H1 (cell line): ENCODE measurements around the gene RBM47. TPM values are rescaled to one million over a fixed set of nuclear protein-coding genes. Genes with fewer than 3 reads are reported as not detected.

Experiments
- CTCF ChIA-PET: fragments of 300-600 bp; sonication (Branson Sonifier 250); formaldehyde crosslinking; loops from one replicate; lab custom pipeline; 2021; ENCODE audit not compliant: partially characterized antibody; lab: Charles Lee
- POLR2A ChIA-PET: fragments of 300-600 bp; sonication (Branson Sonifier 250); formaldehyde crosslinking; loops from one replicate; lab custom pipeline; 2021; ENCODE audit warnings: inconsistent platforms; ENCODE audit not compliant: partially characterized antibody; lab: Charles Lee
- DNase-seq, 2 experiments: peaks; one replicate each; pipeline versions ENCODE4 v3.0.0 to v3.0.0-alpha.2; 2010 to 2022; ENCODE audit warnings: low spot score in 2 of 2, low read depth in 1 of 2, mixed read lengths in 1 of 2
- FAIRE-seq: peaks from 2 replicates; lab custom pipeline; 2011; peaks lifted over from hg19 to GRCh38; lab: Jason Lieb, UNC
- H2AFZ ChIP-seq: 2 replicates; pipeline ENCODE4 v1.8.1; 2012; ENCODE audit warnings: low read length, inconsistent platforms
- H2AK5ac ChIP-seq: 2 replicates; pipeline ENCODE4 v1.6.1; 2013; ENCODE audit warnings: low read depth, low read length
- H2BK120ac ChIP-seq: replicated peaks from 2 replicates; pipeline ENCODE3; 2013; ENCODE audit warnings: low read depth, low read length, inconsistent platforms
- H2BK12ac ChIP-seq: 2 replicates; pipeline ENCODE4 v1.6.1; 2013; ENCODE audit warnings: low read depth, low read length
- H2BK15ac ChIP-seq: 2 replicates; pipeline ENCODE4 v1.6.1; 2013; ENCODE audit warnings: low read length
- H2BK20ac ChIP-seq: 2 replicates; pipeline ENCODE4 v1.6.1; 2013; ENCODE audit warnings: low read length
- H2BK5ac ChIP-seq: 2 replicates; pipeline ENCODE4 v1.6.1; 2013; ENCODE audit warnings: low read depth, low read length
- H3K14ac ChIP-seq: 2 replicates; pipeline ENCODE4 v1.6.1; 2013; ENCODE audit warnings: inconsistent platforms; ENCODE audit not compliant: insufficient read length
- H3K18ac ChIP-seq: 2 replicates; pipeline ENCODE4 v1.6.1; 2013; ENCODE audit warnings: low read length; ENCODE audit errors: extremely low read depth
- H3K23ac ChIP-seq: 2 replicates; pipeline ENCODE4 v1.6.1; 2013; ENCODE audit warnings: inconsistent platforms; ENCODE audit not compliant: insufficient read length
- H3K23me2 ChIP-seq: 2 replicates; pipeline ENCODE4 v1.6.1; 2013; ENCODE audit warnings: low read depth, low read length
- H3K27ac ChIP-seq: 2 replicates; pipeline ENCODE4 v1.6.1; 2011; ENCODE audit warnings: low read depth, low read length, inconsistent platforms
- H3K27me3 ChIP-seq, 4 experiments: replicated peaks in 1 of 4; 1 replicate in 1 of 4; 2 replicates in 3 of 4; pipeline versions ENCODE4 v1.6.1 to v1.8.1; 2011 to 2013; ENCODE audit warnings: low read length in 3 of 4, mild to moderate bottlenecking in 3 of 4, inconsistent platforms in 2 of 4, mixed read lengths in 2 of 4, moderate library complexity in 1 of 4; ENCODE audit not compliant: control insufficient read depth in 3 of 4, insufficient read depth in 3 of 4; ENCODE audit errors: extremely low read depth in 1 of 4
- H3K36me3 ChIP-seq, 4 experiments: 2 replicates each; pipeline versions ENCODE4 v1.6.1 to v1.8.1; 2011 to 2013; ENCODE audit warnings: mild to moderate bottlenecking in 4 of 4, low read length in 3 of 4, moderate library complexity in 2 of 4, control low read depth in 1 of 4, inconsistent platforms in 1 of 4; ENCODE audit not compliant: insufficient read depth in 4 of 4, control insufficient read depth in 2 of 4
- H3K4ac ChIP-seq: replicated peaks from 2 replicates; pipeline ENCODE3; 2013; ENCODE audit warnings: low read length, low read depth, mixed read lengths, inconsistent platforms; ENCODE audit not compliant: insufficient read length
- H3K4me1 ChIP-seq, 4 experiments: replicated peaks in 1 of 4; 1 replicate in 1 of 4; 2 replicates in 3 of 4; pipeline versions ENCODE4 v1.6.1 to v1.8.1; 2011 to 2013; ENCODE audit warnings: low read length in 3 of 4, inconsistent platforms in 2 of 4, mixed read lengths in 1 of 4; ENCODE audit not compliant: insufficient read depth in 4 of 4, control insufficient read depth in 3 of 4
- H3K4me2 ChIP-seq, 2 experiments: 2 replicates each; pipeline versions ENCODE4 v1.6.1 to v1.8.1; 2011 to 2013; ENCODE audit warnings: low read depth in 2 of 2, low read length in 2 of 2, control low read depth in 1 of 2, inconsistent platforms in 1 of 2, mild to moderate bottlenecking in 1 of 2; ENCODE audit not compliant: insufficient read depth in 1 of 2
- H3K4me3 ChIP-seq, 4 experiments: fragments of 200-600, 300-600 bp in 1 of 4; sonication (generic), shearing (Covaris generic), sonication (Bioruptor Twin) in 1 of 4; 2 replicates each; pipeline versions ENCODE4 v1.5.1 to v1.8.1; 2011 to 2016; ENCODE audit warnings: low read length in 4 of 4, low read depth in 3 of 4, control low read depth in 2 of 4, inconsistent platforms in 2 of 4, mild to moderate bottlenecking in 2 of 4, mixed read lengths in 1 of 4, moderate library complexity in 1 of 4; ENCODE audit not compliant: insufficient read depth in 2 of 4; ENCODE audit errors: extremely low read depth in 1 of 4
- H3K56ac ChIP-seq: replicated peaks from 2 replicates; pipeline ENCODE3; 2013; ENCODE audit warnings: low read depth, mild to moderate bottlenecking, mixed read lengths, low read length, inconsistent platforms; ENCODE audit not compliant: insufficient read length
- H3K79me1 ChIP-seq: 2 replicates; pipeline ENCODE4 v1.6.1; 2013; ENCODE audit warnings: low read depth, low read length, control low read depth
- H3K79me2 ChIP-seq, 2 experiments: 2 replicates each; pipeline versions ENCODE4 v1.6.1 to v1.8.1; 2012 to 2013; ENCODE audit warnings: low read length in 2 of 2, mild to moderate bottlenecking in 2 of 2, inconsistent platforms in 1 of 2; ENCODE audit not compliant: insufficient read depth in 2 of 2, control insufficient read depth in 1 of 2
- H3K9ac ChIP-seq, 4 experiments: replicated peaks in 1 of 4; 1 replicate in 1 of 4; 2 replicates in 3 of 4; pipeline versions ENCODE4 v1.6.1 to v1.8.1; 2011 to 2013; ENCODE audit warnings: low read depth in 3 of 4, low read length in 3 of 4, control low read depth in 2 of 4, mild to moderate bottlenecking in 2 of 4, moderate library complexity in 2 of 4, inconsistent platforms in 1 of 4; ENCODE audit errors: extremely low read depth in 1 of 4
- H3K9me3 ChIP-seq, 2 experiments: 2 replicates each; pipeline versions ENCODE4 v1.6.1 to v1.8.1; 2012 to 2013; ENCODE audit warnings: mild to moderate bottlenecking in 2 of 2, moderate library complexity in 2 of 2, control low read depth in 1 of 2, inconsistent platforms in 1 of 2, low read depth in 1 of 2, low read length in 1 of 2, mixed read lengths in 1 of 2; ENCODE audit not compliant: insufficient read depth in 2 of 2
- H4K20me1 ChIP-seq, 2 experiments: replicated peaks in 1 of 2; 2 replicates each; pipeline versions ENCODE3 to v1.8.1; 2011 to 2013; ENCODE audit warnings: inconsistent platforms in 2 of 2, low read length in 2 of 2, mild to moderate bottlenecking in 1 of 2; ENCODE audit not compliant: insufficient read depth in 2 of 2, control insufficient read depth in 1 of 2
- H4K5ac ChIP-seq: 2 replicates; pipeline ENCODE4 v1.6.1; 2013; ENCODE audit warnings: low read length, low read depth, mixed read lengths, inconsistent platforms; ENCODE audit not compliant: insufficient read length
- H4K8ac ChIP-seq: 2 replicates; pipeline ENCODE4 v1.8.0; 2013; ENCODE audit warnings: mild to moderate bottlenecking, moderate library complexity, low read length, inconsistent platforms; ENCODE audit not compliant: insufficient read depth; ENCODE audit errors: extremely low read depth
- H4K91ac ChIP-seq: replicated peaks from 2 replicates; pipeline ENCODE3; 2013; ENCODE audit warnings: low read length, mixed read lengths, inconsistent platforms; ENCODE audit not compliant: insufficient read length
- MAFK ChIP-seq: IDR thresholded peaks from 2 replicates; pipeline ENCODE4 v1.6.1; 2012; ENCODE audit warnings: low read depth, mild to moderate bottlenecking, improper control_type of control experiment, low read length
- NRF1 ChIP-seq: IDR thresholded peaks from 2 replicates; pipeline ENCODE4 v1.6.1; 2011; ENCODE audit warnings: mild to moderate bottlenecking, low read depth, low read length, improper control_type of control experiment
- POLR2A ChIP-seq, 2 experiments: IDR thresholded peaks; 1 replicate in 1 of 2; 2 replicates in 1 of 2; pipeline ENCODE4 v1.6.1; 2011; ENCODE audit warnings: low read depth in 2 of 2, low read length in 2 of 2, mild to moderate bottlenecking in 2 of 2; ENCODE audit errors: control extremely low read depth in 1 of 2
- RFX5 ChIP-seq: IDR thresholded peaks from 2 replicates; pipeline ENCODE4 v1.6.1; 2011; ENCODE audit warnings: low read depth, low read length, improper control_type of control experiment, borderline replicate concordance
- RNF2 ChIP-seq: fragments of 200-900, 300-1000 bp; sonication (generic); IDR thresholded peaks from 2 replicates; pipeline ENCODE4 v1.7.1; 2016; ENCODE audit warnings: borderline replicate concordance, low read depth, mild to moderate bottlenecking, antibody characterized with exemption, low read length; ENCODE audit not compliant: poor library complexity, severe bottlenecking; ENCODE audit errors: missing control alignments
- SIRT6 ChIP-seq: IDR thresholded peaks from one replicate; pipeline ENCODE4 v1.7.1; 2012; ENCODE audit warnings: low read length, inconsistent platforms
- SIX5 ChIP-seq: IDR thresholded peaks from 2 replicates; pipeline ENCODE4 v1.6.1; 2011; ENCODE audit warnings: mild to moderate bottlenecking, low read depth, low read length
- TAF1 ChIP-seq: IDR thresholded peaks from 2 replicates; pipeline ENCODE4 v1.6.1; 2011; ENCODE audit warnings: mild to moderate bottlenecking, low read depth, low read length
- WGBS, 2 experiments: shearing (Covaris generic) in 1 of 2; methylation state at CpG; one replicate each; pipeline versions ENCODE4 v1.1.6 to v1.1.7; 2013 to 2015; ENCODE audit warnings: low lambda C conversion rate in 2 of 2, mixed read lengths in 2 of 2, inconsistent platforms in 1 of 2, low coverage in 1 of 2, missing lambda C conversion rate in 1 of 2; ENCODE audit not compliant: insufficient replicate concordance in 2 of 2, insufficient coverage in 1 of 2, insufficient read length in 1 of 2; ENCODE audit errors: extremely low coverage in 1 of 2, missing lambda C conversion rate in 1 of 2; 5-methylcytosine and 5-hydroxymethylcytosine counted together
- polyA plus RNA-seq, 7 experiments: library from polyadenylated mRNA; depleted of rRNA in 3 of 7; stranded (reverse) in 5 of 7; unstranded in 2 of 7; fragments of >200 nt in 5 of 7; fragments of 200-250 nt in 2 of 7; gene quantifications; 1 replicate in 5 of 7; 2 replicates in 1 of 7; 4 replicates in 1 of 7; pipeline versions ENCODE4 v1.2.1 to v1.2.3, GENCODE V29; 2011 to 2013; ENCODE audit warnings: missing spikeins in 2 of 7, mixed read lengths in 2 of 7
- total RNA-seq: library from RNA; stranded (reverse); fragmentation: NEBNext Ultra II Directional; extraction: Animal tissue kit (Norgen Biotek cat#: 25700); gene quantifications from 2 replicates; pipeline ENCODE4 v1.2.1, GENCODE V29; 2021
- TF ChIP-seq, protein P1 (sequence below): IDR thresholded peaks from 2 replicates; pipeline ENCODE4 v1.6.1; 2012; ENCODE audit warnings: inconsistent platforms
- TF ChIP-seq, protein P2 (sequence below): IDR thresholded peaks from 2 replicates; pipeline ENCODE4 v1.6.1; 2011; ENCODE audit warnings: low read length, improper control_type of control experiment
- TF ChIP-seq, protein P3 (sequence below), 3 experiments: IDR thresholded peaks; 1 replicate in 2 of 3; 2 replicates in 1 of 3; pipeline versions ENCODE4 v1.5.1 to v1.6.1; 2011; ENCODE audit warnings: low read length in 3 of 3, mild to moderate bottlenecking in 3 of 3, inconsistent platforms in 2 of 3, low read depth in 1 of 3, moderate library complexity in 1 of 3; ENCODE audit not compliant: insufficient read depth in 1 of 3; ENCODE audit errors: control extremely low read depth in 1 of 3

The RBM47 gene
- total and polyA plus RNA-seq, 2 of the 8 experiments (the other 6 are each of a cell fraction or from before 2014, with no cell fraction given): 42.8 to 78.9 TPM

DNA sequence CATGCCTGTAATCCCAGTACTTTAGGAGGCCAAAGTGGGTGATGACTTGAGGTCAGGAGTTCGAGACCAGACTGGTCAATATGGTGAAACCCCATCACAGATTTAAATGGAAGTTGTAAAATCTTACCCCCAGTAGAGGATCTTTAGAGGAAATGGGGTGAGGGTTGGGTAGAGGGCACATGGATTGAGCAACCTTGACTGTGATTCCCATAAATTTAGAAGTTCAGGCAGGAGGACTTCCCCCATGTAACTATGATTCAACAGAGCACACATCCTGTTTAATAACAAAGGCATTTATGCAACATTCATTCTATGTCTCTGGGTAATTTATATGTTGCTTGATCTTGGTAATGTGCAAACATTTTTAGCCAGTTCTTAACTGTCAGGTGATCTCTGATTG is 143.1 kb downstream of the RBM47 start:
- H2BK15ac ChIP-seq: no peak overlapping the region
- FAIRE-seq: no peak

More for the DNA sequence above, 143.1 kb downstream of the RBM47 start:
- Histone ChIP-seq H2BK20ac (no peak overlapping the region), H4K8ac (no peak overlapping the region), H3K4me3 (no peak overlapping the region), H3K18ac (no peak overlapping the region), H2BK5ac (no peak overlapping the region), H2AK5ac (no peak overlapping the region), H3K27me3 (no peaks in the 10 kb centered on the region), H4K5ac (no peak overlapping the region), H3K23ac (no peak overlapping the region), H3K27ac (no peak overlapping the region), H3K4me1 (peaks cover 0 to 8% (median 2%) of the 10 kb centered on the region in 4 experiments; a peak in 3 of 7 replicates), H2BK12ac (no peak overlapping the region), H3K36me3 (no peaks in the 10 kb centered on the region), H3K79me2 (peaks cover 0 to 37% of the 10 kb centered on the region in 2 experiments; a peak in 2 of 4 replicates), H3K4me2 (no peak overlapping the region), H3K79me1 (no peaks in the 10 kb centered on the region), H3K23me2 (no peaks in the 10 kb centered on the region), H4K91ac (no peak overlapping the region), H2BK120ac (no peak overlapping the region), H3K9ac (no peak overlapping the region), H4K20me1 (peaks cover 0 to 2% of the 10 kb centered on the region in 2 experiments), H3K9me3 (no peaks in the 10 kb centered on the region), H3K56ac (no peak overlapping the region), H2AFZ (no peak overlapping the region), H3K14ac (no peak overlapping the region), H3K4ac (no peak overlapping the region)
- POLR2A ChIA-PET: no interaction called here
- WGBS, 2 experiments: 82% methylated on average over 1 of the region's 1 CpG; no CpG with 5 or more reads in 1 of the 2 experiments
- no peak for TF ChIP-seq NRF1
- TF ChIP-seq RNF2: no peak
- TF ChIP-seq, protein P1, sequence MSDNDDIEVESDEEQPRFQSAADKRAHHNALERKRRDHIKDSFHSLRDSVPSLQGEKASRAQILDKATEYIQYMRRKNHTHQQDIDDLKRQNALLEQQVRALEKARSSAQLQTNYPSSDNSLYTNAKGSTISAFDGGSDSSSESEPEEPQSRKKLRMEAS: no peak
- TF ChIP-seq TAF1: no peak
- TF ChIP-seq, protein P2, sequence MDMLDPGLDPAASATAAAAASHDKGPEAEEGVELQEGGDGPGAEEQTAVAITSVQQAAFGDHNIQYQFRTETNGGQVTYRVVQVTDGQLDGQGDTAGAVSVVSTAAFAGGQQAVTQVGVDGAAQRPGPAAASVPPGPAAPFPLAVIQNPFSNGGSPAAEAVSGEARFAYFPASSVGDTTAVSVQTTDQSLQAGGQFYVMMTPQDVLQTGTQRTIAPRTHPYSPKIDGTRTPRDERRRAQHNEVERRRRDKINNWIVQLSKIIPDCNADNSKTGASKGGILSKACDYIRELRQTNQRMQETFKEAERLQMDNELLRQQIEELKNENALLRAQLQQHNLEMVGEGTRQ: no peak
- TF ChIP-seq POLR2A (IDR thresholded peaks at IDR 0.05; ENCODE audit: control extremely low read depth in 1 of 2, low read depth in 2 of 2, low read length in 2 of 2): no peak
- TF ChIP-seq SIRT6: no peak
- no peak for TF ChIP-seq MAFK
- TF ChIP-seq SIX5: no peak
- TF ChIP-seq, protein P3, sequence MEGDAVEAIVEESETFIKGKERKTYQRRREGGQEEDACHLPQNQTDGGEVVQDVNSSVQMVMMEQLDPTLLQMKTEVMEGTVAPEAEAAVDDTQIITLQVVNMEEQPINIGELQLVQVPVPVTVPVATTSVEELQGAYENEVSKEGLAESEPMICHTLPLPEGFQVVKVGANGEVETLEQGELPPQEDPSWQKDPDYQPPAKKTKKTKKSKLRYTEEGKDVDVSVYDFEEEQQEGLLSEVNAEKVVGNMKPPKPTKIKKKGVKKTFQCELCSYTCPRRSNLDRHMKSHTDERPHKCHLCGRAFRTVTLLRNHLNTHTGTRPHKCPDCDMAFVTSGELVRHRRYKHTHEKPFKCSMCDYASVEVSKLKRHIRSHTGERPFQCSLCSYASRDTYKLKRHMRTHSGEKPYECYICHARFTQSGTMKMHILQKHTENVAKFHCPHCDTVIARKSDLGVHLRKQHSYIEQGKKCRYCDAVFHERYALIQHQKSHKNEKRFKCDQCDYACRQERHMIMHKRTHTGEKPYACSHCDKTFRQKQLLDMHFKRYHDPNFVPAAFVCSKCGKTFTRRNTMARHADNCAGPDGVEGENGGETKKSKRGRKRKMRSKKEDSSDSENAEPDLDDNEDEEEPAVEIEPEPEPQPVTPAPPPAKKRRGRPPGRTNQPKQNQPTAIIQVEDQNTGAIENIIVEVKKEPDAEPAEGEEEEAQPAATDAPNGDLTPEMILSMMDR (IDR thresholded peaks at IDR 0.05; ENCODE audit: control extremely low read depth in 1 of 3, insufficient read depth in 1 of 3, low read depth in 1 of 3, low read length in 3 of 3): no peak
- TF ChIP-seq RFX5: no peak
- CTCF ChIA-PET: no interaction called here
- DNase-seq: no peak
